GM21390 (cell line): ENCODE results near the gene EEFSEC.

Experiments used
- ATAC-seq: cut with Tn5 transposase; IDR thresholded peaks from one replicate; pipeline ENCODE4 v1.9.1; 2021; ENCODE audit not compliant: unreplicated experiment

Gene EEFSEC

DNA sequence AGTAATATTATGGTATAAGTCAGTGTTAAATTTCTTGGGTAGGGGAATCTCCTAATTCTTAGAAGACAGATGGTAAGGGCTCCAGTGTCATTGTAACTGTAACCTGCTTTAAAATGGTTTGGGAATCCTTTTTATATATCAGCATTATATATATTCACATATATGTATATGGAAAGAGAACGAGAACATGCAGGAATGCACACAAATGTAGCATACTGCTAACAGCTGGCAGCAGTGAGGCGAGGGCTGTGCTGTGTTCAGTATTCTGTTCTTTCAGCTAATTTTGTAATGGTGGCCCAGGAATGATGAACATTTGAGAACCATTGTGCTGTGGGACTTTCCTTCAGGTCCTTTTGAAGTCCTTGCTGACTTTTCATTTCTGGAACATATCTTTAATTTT lies 60.8 kb downstream of the EEFSEC start:
- no peak for ATAC-seq

DNA sequence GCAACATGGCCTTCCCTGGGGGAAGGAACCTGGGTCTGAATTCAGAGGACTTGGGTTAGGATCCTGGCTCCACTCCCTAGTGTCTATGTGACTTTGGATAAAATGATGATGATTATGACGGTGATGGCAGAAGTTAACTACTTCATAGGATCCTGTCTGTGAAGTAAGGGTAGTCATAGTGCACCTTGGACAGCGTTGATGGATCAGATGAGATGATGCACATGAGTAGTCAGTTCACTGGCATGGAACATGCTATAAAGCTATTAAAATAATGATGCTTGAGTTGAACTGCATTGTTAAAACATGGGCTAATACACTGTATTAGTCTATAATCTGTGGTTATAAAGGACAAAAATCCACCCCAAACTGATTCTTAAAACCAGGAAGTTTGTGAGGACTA lies 62.0 kb downstream of the EEFSEC start:
- no peak for ATAC-seq

DNA sequence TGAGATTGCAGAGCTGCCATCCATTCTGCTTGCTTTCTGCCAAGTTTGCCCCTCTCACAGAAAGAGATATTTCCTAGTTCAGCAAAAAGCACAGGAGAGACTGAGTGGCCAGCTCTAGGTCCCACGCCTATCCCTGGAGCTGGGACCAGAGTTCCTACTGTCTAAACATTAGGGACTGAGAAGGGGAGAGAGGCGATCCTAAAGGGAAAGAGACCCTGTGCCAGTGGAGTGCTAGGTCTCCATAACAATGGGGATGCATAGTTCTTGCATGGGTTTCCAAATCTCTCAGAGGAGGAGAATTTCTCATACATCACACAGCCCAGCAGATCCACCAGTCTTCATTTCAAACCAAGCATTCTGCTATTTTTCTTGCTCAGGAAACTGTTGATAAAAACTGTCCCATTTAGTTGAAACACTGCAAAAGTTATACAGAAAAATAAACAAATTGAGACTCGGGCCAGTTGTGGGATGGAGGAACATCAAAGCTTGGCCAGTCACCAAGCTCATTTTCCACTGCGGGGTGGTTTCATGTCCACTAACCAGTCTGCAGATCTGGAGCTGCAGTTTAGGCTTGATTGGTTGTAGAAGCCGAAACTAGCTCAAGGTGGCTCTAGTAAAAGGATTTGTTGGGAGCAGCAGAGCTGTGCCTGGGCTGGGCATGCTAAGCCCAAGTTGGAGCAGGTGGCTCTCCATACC lies 62.7 kb downstream of the EEFSEC start:
- ATAC-seq: no peak

DNA sequence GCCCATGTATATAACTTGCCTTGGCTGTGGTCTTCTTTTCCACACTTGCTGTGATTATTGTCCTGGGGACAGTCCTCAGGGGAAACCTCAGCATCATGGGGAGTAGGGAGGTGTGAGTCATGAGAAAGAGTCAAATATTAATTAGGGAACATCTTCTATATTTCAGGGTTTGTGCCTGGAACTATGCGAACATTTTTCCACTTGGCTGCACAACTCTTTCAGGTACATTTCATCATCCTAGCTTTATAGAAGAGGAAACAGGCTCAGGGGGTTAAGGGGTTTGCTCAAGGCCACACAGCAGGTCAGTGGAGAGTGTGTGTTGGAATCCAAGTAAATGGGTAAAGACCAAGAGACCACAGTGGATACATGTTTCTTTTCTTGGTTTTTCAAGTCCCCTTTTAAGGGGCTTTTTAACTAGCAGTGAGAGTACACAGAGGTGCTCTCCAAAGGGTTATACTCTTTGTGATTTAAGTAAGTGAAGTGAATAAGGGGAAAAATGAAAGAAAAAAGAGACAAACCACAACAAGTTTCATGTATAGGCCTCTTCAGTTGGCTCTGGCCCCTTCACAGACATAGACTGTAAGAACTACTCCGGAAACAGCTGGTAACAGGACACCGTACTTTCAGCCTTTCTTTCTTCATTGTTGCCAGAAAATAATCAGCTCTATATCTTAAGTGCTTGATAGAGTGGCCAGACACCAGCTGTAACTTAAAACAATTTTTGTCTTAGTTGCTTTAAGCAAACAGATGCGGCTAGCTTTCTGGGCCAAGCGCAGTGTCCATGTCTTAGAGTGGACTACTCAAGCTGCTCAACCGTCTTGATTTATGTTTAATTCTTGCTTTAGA lies 64.6 kb downstream of the EEFSEC start:
- ATAC-seq: no peak

DNA sequence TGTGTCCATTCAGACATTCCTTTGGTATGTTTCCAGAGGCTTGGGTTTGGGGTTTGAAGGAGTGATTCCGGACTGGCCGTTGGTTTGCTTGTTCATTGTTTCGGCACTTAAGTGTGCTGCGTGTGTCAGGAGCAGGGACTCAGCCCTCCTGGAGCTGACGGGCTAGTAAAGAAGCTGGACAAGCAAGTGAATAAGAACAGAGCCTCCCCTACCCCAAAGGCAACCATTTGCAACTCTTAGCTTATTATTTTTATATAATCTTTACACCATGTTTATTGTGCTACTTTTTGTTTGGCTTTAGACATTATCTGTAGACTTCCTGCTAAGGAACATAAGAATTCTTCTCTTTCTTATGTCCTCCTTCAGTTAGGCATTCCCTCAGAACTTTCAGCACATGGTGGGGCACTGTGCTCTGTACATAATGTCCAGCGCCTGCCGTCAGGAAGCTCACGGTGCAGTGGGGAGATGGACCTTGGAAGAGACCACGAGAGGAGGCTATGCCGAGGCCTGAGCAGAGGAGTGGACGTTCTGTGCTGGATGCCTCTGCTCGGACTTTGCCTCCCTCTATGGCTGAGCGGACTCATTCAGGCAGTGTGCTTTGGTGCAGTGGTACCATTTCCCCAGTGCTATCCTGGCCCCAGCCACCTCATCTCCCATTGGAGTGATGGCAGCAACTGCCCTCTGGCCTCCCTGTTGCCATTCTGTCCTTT lies 65.4 kb downstream of the EEFSEC start:
- ATAC-seq: no peak

DNA sequence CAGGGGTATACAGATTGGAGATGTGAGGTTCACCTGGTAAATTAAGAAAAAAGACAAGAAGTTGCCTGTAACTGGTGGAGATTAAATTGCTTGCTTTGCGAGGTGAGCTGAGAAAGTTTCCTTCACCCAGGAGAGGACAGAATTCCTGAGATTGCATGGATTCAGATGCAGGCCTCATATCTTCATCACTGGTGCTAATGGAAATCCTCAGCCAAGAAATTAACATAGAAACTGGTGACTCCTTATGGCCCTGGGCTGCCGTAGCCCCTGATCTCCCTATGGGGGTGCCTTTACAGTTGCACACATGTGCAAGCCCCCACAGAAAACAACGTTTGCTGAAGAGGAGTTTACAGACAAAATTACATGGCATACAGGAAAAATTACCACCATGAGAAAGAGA lies 68.0 kb downstream of the EEFSEC start:
- ATAC-seq: no peak

DNA sequence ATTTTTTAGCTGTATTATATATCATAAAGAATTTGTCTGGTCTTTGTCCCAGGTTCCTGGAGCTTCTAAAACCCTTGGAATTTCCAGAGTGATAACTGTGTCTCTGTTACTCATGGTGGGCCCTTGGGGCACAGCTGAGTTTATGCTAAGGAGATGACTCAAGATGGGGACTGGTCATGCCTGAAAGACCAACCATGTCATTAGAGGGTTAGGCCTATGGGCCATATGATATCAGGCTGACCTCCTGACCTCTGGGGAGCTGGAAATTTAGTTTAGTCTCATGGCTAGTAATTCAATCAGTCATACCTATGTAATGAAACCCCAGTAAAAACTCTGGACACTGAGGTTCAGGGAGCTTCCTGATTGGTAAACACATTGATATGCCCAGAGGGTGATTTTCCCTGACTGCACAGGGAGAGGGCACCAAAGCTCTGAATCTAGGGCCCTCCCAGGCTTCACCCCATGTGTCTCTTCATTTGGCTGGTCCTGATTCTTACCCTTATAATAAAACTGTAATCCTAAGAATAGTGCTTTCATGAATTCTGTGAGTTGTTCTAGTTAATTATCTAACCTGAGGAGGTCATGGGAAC lies 69.6 kb downstream of the EEFSEC start:
- ATAC-seq: no peak

DNA sequence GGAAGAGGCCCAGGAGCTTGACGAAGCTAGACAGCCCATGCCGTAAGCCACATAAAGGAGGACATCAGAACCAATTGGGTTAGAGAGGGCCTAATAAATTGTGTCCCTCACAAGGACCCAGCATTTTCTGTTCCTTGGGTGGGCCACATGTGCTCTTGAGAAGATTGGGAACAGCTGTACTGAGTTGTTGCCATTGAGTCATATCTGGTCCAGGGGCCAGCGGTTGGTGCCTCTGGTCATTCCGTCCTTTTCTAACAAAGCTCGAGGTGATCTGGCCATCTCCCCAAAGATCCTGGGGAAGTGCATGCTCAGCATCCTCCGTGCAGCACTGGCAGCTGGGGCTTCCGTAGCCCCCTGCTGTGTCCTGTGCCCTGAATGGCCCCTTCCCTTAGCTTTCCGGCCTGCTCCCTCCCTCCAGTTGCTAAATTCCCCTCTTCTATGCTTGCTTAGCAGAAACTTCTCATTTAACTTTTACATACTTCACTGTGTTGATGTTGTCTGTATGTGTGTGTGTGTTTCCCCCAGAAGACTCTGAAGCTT lies 73.0 kb downstream of the EEFSEC start:
- ATAC-seq: no peak

DNA sequence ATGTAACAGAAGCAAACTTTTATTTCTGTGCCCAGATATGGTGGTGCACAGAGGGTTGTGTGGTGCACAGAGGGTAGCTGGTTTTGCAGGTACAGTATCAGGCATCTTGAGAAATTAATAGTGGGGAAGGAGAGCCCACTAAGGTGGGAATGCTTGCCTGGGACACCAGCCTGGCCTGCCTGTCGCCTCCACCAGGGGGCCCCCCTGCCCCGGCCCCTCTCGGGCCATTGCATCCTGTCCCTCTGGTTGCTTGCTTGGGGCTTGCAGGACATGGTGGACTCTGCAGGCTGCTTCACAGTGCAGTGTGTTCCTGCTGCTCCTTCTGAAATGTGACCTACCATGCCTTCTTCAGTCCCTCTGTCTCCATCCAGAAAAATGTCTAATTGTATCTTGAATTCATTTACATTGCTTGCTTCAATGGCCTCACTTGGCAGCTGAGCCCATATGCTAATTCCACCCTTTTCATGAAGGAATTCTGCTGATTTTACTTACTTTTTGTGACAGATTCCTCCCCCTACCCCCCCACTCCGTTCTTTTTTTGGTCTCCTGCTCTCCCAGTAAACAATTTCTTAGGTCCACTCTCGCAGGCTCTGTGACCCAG lies 73.6 kb downstream of the EEFSEC start:
- ATAC-seq: no peak

DNA sequence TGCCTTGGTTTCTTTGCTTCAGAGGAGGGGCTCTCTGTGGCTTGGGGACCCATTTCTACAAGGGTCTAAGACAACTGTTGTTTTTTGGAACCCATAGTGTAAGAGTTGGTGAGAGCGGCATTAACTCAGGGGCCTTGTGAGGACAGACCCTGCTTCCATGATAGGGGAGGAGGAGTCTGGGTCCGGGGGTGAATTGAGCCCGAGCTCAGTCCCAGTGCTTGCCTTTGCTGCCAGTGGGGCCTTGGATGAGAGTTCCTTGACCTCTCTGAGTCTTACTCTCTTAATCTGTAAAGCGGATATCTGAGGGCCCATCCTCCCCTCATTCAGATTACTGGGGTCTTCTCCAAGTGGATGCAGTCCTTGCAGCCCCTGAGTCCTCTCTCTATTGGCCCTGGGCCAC lies 74.2 kb downstream of the EEFSEC start:
- no peak for ATAC-seq

DNA sequence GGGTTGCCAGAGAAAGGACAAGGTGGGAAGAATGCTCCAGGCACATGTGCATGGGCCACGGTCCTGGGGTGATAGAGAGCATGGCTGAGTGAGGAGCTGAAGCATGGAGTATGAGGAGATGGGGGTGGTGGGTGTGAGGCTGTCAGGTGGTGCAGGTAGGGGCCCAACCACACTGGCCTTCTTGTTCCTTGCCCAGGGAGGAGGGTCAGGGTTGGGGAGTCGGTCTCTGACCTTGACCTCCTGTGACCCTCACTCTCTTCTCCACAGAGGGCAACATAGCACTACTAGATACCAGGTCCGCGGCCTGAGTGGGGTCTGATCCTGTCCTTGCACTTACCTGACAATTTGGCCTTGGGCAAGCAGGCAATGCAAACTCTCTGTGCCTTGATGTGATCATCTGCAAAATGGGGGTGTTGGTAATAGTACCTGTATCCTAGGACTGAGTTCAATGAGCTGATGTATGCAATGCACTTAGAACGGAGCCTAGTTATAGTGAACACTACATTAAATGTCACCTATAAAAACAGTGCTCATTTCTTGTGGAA lies 75.2 kb downstream of the EEFSEC start:
- ATAC-seq: no peak

DNA sequence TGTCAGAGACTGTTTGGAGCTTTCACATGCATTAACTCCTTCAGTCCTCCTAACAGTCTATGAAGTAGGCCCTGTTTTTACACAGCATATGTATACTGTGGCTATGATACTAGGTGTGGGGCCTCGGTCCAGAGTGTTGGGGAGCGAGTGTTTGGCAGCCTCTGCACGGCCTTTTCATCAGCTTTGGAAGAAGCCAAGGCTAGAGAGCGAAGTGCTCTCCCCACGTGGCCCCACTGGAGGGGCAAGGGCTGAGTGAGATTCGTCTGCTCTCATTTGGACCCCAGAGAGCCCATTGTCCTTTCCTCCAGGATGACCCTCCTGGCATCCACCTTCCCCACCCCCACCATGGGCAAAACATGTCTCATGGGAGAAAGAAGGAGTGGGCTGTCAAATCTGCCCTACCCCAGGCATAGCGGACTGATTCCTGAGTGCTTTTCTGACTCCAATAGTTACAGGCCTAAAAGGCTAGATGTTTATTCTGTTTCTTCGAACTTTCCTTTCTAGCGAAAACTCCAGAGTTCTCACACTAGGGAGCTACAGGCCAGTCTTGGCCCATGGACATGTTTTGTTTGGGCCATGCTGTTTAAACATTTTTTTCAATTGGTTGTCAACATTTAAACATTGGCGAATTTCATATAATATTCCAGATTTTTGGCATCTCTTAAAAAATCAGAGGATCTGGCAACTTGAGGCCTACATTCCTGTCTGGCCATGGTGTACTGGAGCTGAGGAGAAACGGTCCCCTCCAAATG lies 76.0 kb downstream of the EEFSEC start:
- no peak for ATAC-seq

DNA sequence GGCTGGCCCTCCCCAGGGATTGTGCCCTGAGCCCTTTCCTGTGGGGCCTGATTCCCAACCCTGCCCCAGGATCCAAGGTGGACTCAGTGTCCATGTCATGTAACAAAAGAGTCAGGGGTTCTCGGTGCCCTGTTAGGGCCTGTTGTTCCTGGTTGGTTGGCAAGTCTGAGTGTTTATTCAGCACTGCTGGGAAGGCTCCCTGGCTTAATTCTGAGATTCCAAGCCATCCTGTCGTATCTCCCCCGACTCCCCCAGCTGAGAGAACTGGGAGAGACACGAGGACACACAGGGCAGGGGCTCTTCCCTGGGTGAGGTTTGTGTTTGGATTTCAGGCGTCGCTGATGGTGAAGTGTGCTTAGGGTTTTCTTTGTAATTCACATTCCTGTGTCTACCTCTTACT lies 78.3 kb downstream of the EEFSEC start:
- no peak for ATAC-seq

DNA sequence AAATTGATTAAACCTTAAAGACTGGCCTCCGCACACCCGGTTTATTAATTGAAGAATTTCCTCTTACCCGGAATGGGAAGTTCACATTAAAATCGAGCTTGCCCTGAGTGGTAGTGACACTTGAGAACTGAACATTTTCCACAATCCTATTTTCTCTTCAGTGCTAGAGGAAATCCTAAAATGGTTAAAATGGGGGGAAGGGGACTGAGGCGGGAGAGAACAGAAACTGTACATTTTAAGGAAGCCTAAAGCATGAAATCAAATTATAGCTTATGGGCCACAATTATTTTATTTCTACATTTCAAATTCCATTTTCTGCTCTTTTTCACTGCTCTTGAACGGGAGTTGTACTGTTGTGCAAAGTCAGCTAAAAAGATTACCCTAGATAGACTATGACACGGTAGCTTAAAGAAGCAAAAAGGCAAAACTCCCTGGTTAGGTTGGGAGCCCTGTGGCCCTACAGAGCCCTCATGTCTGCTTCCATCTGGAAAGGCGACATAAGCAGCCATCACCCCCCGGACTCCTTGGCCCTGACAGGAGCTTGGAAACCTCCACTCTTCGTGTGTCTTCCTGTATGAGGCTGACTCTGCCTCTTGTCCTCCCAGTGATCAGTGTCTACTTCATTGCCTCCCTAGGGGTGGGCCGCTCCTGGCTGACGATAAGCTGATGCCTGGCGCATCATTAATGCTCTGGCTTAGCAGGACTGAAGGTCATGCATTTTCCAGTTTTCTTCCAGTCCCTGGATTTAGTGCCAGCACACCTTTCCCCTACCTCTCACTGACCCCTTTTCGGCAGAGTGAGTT lies 79.3 kb downstream of the EEFSEC start:
- no peak for ATAC-seq

DNA sequence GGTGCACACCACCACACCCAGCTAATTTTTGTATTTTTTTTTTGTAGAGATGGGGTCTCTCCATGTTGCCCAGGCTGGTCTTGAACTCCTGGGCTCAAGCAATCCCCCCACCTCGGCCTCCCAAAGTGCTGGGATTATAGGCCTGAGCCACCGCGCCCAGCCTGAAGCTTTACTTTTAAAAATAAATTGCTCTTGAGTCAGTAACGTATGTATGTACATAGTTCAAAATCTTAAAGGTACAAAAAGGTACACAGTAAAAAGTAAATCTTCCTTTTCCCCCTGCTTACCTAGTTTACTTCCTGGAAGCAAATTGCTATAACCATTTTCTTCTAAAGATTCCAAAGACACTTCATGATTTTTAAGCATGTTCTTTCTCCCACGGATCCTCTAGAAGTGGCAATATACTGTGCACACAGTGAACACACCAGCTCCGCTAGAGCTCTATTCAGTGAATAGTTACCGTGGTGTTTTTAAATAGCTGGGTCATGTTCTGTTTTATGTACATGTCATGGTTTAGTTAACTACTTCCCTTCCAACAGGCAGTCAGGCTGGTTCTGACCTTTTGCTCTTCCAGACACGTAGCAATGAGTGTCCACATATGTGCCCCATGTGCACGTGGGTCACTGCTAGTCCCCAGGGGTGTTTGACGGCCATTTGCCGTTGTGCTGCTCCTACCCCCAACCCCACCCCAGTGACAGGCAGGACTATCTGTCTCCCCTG lies 82.1 kb downstream of the EEFSEC start:
- ATAC-seq: no peak

DNA sequence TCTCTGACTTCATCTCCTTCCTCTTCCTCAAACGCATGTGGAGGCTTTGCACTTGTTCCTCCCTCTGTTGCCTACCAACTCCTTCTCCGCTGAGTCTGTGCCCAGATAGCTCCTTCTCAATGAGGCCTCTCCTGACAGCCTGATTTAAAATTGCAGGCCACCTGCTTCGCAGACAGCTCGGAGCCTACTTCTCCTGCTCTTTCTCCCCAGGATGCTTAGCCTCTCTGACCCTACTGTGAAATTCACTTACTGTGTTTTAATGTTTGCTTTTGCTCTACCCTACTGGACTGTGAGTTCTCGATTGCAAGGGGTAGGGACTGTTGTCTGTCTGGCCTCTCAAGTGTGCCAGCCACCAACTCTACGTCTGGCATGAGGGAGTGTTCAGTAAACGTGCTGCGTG lies 83.4 kb downstream of the EEFSEC start:
- ATAC-seq: no peak

DNA sequence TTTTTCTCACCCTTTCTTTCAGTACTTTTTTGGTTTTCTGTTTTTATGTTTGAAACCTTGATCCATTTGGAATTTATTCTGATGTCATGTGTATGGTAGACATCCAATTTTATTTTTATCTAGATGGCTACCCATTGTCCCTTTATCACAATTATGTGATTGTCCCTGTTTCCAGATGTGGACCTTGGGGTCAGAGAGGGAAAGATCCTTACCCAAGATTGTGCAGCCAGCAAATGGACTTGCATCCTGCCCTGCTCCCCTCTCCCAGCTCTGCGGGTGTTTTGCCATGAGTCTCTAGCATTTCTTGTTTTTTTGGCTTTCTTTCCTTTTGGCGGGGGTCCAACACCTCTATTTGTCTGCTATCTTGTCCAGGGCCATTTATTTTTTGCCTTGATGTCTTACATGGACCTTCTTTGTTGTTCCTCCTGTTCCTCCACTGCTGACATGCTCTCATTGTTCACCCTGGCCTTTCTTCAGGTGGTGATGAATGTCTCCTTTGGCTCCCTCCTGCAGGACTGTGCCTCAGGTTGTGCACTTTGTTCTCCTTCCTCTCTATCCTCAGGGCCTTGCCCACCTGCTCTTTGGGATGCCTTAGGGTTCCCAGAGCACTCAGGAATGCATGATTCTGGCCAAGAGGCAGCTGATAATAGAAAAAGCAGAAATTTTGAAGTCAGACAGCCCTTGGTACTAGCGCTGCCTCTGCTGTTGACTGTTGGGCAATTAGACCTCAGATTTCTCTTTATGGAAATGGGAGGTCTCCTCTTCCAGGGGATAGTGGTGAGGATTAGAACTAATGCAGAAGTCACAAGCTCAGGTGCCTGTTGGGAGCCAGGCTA lies 84.3 kb downstream of the EEFSEC start:
- no peak for ATAC-seq

DNA sequence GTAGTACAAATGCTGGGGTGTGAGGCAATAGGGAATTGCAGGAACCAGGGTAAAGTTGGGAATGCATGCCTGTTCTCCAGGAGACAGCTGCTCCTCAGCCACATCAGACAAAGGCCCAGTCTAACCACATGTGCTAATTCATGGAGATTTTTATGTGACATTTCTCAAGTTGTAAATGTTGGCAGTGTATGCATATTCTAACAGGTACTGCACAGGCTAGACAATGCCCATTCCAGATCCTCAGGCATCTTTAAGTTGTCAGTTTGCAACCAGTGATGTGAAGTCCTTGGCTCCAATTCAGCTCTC lies 84.9 kb downstream of the EEFSEC start:
- ATAC-seq: no peak
